A549 (cell line): ENCODE results near the gene GHR.

Source experiments
- CBX2 ChIP-seq: fragments of 200-600 bp; sonication (generic); IDR thresholded peaks from 2 replicates; pipeline ENCODE4 v1.6.1; 2016; ENCODE audit warnings: low read depth, mild to moderate bottlenecking, borderline replicate concordance
- CHD4 ChIP-seq: fragments of 200-600 bp; sonication (generic); IDR thresholded peaks from 2 replicates; pipeline ENCODE4 v1.6.1; 2016; ENCODE audit warnings: antibody characterized with exemption, mild to moderate bottlenecking, borderline replicate concordance
- CTCF ChIP-seq: fragments of >200 bp; sonication (Bioruptor Twin); formaldehyde crosslinking; IDR thresholded peaks from 3 replicates; pipeline ENCODE4 v1.5.1; 2016
- EP300 ChIP-seq, 2 experiments: fragments of >200 bp; sonication (Bioruptor Twin); formaldehyde crosslinking; IDR thresholded peaks; 2 replicates in 1 of 2; 3 replicates in 1 of 2; pipeline ENCODE4 v1.6.1; 2016 to 2017
- ESRRA ChIP-seq: fragments of 150-350 bp; IDR thresholded peaks from 2 replicates; pipeline ENCODE4 v1.6.1; 2014; ENCODE audit warnings: mild to moderate bottlenecking, low read length, borderline replicate concordance
- MAZ ChIP-seq: fragments of 150-350 bp; IDR thresholded peaks from 2 replicates; pipeline ENCODE4 v1.6.1; 2014; ENCODE audit warnings: antibody characterized with exemption, low read depth, low read length, borderline replicate concordance
- MYC ChIP-seq: IDR thresholded peaks from 2 replicates; pipeline ENCODE4 v1.6.1; 2012; ENCODE audit warnings: mild to moderate bottlenecking, inconsistent platforms, low read length, improper control_type of control experiment, borderline replicate concordance
- PBX3 ChIP-seq: IDR thresholded peaks from 2 replicates; pipeline ENCODE4 v1.6.1; 2012
- POLR2A ChIP-seq: IDR thresholded peaks from 2 replicates; pipeline ENCODE4 v1.6.1; 2012; ENCODE audit warnings: mild to moderate bottlenecking, low read length
- RAD21 ChIP-seq, 2 experiments: fragments of >200 bp in 1 of 2; sonication (Bioruptor Twin) in 1 of 2; formaldehyde crosslinking in 1 of 2; IDR thresholded peaks in 1 of 2; conservative IDR thresholded peaks in 1 of 2; 2 replicates in 1 of 2; 3 replicates in 1 of 2; pipeline ENCODE4 v1.6.1; 2012 to 2018; ENCODE audit warnings: inconsistent platforms in 1 of 2
- SREBF2 ChIP-seq: fragments of 450-650 bp; IDR thresholded peaks from 2 replicates; pipeline ENCODE4 v1.6.1; 2014; ENCODE audit warnings: mild to moderate bottlenecking, moderate library complexity
- USF2 ChIP-seq: fragments of 450-650 bp; IDR thresholded peaks from 2 replicates; pipeline ENCODE4 v1.6.1; 2014; ENCODE audit warnings: antibody characterized with exemption
- ZC3H11A ChIP-seq: fragments of 450-650 bp; IDR thresholded peaks from 2 replicates; pipeline ENCODE4 v1.6.1; 2014; ENCODE audit warnings: antibody characterized with exemption, mild to moderate bottlenecking

GRCh38 chr5:42422656-42423280, 471 bp upstream of the GHR start:
- TF ChIP-seq SREBF2 (no peak), MYC (no peak), CTCF (no peak), POLR2A (no peak), CBX2 (no peak), EP300 (IDR thresholded peaks at IDR 0.05) (no peak), ZC3H11A (no peak), CHD4 (no peak), RAD21 (conservative IDR thresholded peaks at IDR 0.05 in 1 of 2, IDR thresholded peaks at IDR 0.05 in 1 of 2) (no peak), ESRRA (no peak), MAZ (no peak), USF2 (no peak), PBX3 (no peak)
